Left ventricle myocardium superior (tissue), 1 donor: Measurements from ENCODE around the gene ANKUB1. TPM values are rescaled to one million over a fixed set of nuclear protein-coding genes. Genes with fewer than 3 reads are reported as not detected.
A peak's percentile ranks its signal among the peaks of the same experiment; 100 is the strongest.
"Not testable (repeated sequence)": the region's sequence is repeated elsewhere in the genome, so short reads cannot be mapped to it uniquely, and the experiment has no call there.

Experiments
- ATAC-seq: fragments of 200-7000 bp; cut with Tn5 transposase; one replicate; pipeline ENCODE4 v1.9.1; 2020; ENCODE audit warnings: mild to moderate bottlenecking, moderate library complexity
- DNase-seq: peaks from one replicate; pipeline ENCODE4 v3.0.0-alpha.2; 2020
- intact Hi-C: fragments of 100-400 bp; cut with micrococcal nuclease; formaldehyde crosslinking; loops from one replicate; pipeline ENCODE4 v1.11.0; 2022
- long read RNA-seq: library from polyadenylated mRNA; unstranded; transcript quantifications from one replicate; pipeline ENCODE4 v2.0.0, GENCODE V29; 2021
- total RNA-seq: library from RNA; stranded (reverse); fragmentation: NEBNext Ultra II Directional; extraction: Animal tissue kit (Norgen Biotek cat#: 25700); gene quantifications from one replicate; pipeline ENCODE4 v1.2.1, GENCODE V29; 2021
- donor health status: DM: no; HTN: yes; CAD: no; lungs with severe emphysema.

ANKUB1 gene, protein sequence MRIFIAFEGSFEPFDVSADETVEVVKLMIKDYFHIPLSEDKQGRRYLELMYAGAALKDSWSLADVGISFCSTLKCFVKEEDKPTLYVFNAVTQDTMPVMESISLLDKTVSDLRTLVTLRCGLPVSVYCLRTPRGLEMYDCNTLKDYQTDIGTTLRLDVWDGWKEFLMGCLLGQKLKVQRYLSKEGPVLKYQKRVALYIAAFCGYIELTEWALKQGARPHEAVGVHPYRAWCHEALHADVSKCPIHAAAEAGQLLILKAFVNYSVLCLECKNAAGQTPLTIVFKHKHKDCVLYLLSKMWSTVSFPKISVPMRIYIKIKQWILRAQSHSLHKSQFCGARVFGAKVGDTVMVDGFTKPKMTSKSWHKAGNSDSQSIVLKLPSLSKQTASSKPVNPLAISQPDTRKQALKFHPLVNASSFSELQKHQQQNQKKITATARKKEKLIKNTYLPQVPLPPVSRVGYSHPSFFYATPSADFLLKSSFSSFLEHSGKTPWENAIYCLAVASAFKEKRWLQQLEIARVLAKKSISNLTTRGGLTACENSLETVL
- not detected for total RNA-seq
- long read RNA-seq, partial matches to known transcripts, result 0 of 2 reads
- long read RNA-seq, other reads (novel, unspliced or antisense), result 2 of 2 reads

DNA sequence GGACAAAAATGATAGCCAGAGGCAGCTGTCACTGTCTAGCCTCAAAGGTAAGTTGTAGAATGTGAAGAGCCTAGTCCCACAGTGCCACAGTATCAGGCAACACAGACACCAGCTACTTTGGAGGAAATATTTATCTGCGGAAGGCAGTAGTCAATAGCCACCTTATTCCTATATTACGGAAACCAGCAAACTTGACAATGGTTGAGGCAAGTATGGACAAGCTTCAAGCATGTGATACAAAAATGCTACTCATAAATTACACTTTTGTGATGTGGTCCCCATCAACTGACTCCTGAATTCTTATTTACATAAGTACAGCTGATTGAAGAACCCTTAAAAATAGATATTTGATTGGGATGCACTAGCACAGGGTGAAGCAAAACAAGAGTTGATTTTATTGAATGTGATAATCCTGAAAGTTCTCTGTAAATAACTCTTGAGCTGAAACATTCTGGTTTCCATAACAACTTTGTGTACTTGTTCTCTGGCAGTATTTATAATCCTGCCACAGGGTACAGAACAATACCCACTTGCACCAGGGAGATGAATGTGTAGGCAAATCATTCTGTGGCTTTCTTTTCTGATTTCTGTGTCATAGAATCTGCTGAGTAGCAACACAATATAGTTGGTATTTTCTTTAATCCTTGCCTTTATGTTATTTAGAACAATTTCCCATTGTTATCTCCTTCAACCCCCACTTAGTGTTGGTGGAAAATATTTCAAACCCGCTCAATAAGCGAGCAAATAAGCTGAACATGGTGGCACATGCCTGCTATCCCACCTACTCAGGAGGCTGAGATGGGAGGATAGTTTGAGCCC lies at the start of gene ANKUB1:
Gene ANKUB1 (minus strand): TSS at position 103 of the 819 bp plus-strand sequence. CDS start 188 bp downstream, outside the sequence.
- DNase-seq (no peak), ATAC-seq (no peak)
- intact Hi-C loops, result no loop called here

DNA sequence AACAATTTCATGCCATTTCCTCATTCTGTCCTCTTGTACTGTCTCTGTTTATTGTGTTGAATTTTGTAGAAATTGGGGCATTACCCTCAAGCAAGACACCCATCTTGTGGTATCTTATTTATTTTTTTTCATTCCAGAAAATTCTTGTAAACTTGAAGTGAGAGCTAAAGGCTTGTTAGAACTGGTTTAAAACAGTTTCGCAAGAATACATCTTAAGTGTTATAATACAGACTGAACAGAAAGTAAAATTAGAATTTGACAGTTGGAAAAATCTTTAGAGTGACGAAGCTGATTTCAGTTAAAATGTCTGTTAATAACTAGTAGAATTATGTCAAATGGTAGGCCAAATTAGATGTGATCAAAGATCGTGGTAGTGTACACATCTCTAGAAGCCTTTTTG lies 47.5 kb upstream of the ANKUB1 start:
- DNase-seq (no peak), ATAC-seq (no peak)
- intact Hi-C loops, result no loop called here

DNA sequence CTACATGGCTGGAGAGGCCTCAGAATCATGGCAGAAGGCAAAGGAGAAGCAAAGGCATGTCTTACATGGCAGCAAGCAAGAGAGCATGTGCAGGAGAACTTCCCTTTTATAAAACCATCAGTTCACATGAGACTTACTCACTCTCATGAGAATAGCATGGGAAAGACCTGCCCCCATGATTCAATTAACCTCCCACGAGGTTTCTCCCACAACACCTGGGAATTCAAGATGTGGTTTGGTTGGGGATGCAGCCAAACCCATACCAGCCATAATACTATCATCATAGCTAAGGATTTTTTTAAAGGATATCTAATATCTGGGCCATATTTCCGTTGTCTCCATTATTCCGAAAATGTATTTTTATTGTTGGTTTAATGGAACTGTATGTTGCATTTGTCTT lies 47.1 kb upstream of the ANKUB1 start:
- ATAC-seq, DNase-seq, intact Hi-C loops: not testable (repeated sequence)

DNA sequence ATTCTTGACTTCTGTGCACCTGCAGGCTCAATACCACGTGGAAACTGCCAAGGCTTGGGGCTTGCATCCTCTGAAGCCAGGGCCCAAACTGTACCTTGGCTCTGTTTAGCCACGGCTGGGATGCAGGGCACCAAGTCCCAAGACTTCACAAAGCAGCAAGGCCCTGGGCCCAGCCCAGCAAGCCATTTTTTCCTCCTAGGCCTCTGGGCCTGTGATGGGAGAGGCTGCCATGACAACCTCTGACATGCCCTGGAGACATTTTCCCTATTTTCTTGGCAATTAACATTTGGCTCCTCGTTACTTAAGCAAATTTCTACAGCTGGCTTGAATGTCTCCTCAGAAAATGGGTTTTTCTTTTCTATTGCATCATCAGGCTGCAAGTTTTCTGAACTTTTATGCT lies 46.1 kb upstream of the ANKUB1 start:
- ATAC-seq, intact Hi-C loops, DNase-seq: not testable (repeated sequence)

DNA sequence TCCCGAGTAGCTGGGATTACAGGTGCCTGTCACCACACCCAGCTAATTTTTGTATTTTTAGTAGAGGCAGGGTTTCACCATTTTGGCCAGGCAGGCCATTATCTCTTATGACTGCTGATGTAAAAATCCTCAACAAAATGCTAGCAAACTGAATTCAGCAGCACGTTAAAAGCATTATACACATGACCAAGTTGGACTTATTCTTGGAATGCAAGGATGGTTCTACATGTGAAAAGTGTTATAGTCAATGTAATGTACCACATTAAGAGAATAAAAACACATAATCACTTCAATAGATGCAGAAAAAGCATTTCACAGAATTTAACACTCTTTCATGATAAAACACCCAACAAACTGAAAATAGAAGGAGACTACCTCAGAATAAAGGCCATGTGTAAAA lies 40.9 kb upstream of the ANKUB1 start:
- intact Hi-C loops, result no loop called here

DNA sequence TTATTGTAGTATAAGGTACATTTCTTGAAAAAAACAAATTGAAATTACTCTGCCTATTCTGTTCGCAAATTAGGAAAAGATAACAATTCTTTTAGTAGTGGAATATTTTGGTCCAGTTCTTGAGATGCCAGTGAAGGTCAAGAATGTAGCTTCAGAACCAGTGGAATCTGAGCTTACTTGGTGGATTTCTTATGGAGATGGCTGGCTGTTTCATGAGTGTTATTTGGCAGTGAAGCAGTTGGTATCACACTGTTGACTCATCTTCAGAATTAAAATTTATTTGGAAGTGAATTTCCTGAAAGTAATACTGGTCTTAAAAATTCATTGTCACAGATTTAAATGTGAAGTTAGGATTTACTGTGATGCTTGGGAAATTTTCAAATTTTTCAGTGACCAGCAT lies 39.7 kb upstream of the ANKUB1 start:
- intact Hi-C loops, result no loop called here
- ATAC-seq (no peak), DNase-seq (no peak)

More for the DNA sequence above, 40.9 kb upstream of the ANKUB1 start:
- DNase-seq, result no peak
- no peak for ATAC-seq

DNA sequence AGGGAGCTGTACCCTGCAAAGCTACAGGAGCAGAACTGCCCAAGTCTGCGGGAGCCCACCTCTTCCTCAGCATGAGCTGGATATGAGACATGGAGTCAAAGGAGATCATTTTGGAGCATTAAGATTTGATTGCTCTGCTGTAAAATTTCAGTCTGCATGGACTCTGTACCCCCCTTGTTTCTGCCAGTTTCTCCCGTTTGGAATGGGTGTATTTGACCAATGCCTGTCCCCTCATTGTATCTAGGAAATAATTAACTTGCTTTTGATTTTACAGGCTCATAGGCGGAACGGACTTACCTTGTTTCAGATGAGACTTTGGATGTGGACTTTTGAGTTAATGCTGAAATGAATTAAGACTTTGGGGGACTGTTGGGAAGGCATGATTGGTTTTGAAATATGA lies 39.0 kb upstream of the ANKUB1 start:
- DNase-seq, result no peak
- ATAC-seq, result no peak
- intact Hi-C loops, result no loop called here

DNA sequence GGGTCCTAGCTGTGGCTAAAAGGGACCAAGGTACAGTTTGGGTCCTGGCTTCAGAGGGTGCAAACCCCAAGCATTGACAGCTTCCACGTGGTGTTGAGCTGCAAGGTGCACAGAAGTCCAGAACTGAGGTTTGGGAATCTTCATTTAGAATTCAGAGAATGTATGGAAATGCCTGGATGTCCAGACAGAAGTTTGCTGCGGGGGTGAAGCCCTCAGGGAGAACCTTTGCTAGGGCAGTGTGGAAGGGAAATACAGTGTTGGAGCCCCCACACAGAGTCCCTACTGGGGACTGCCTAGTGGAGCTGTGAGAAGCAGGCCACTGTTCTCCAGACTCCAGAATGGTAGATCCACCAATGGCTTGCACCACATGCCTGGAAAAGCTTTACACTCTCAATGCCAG lies 38.5 kb upstream of the ANKUB1 start:
- intact Hi-C loops, result no loop called here
- DNase-seq, result no peak
- no peak for ATAC-seq

DNA sequence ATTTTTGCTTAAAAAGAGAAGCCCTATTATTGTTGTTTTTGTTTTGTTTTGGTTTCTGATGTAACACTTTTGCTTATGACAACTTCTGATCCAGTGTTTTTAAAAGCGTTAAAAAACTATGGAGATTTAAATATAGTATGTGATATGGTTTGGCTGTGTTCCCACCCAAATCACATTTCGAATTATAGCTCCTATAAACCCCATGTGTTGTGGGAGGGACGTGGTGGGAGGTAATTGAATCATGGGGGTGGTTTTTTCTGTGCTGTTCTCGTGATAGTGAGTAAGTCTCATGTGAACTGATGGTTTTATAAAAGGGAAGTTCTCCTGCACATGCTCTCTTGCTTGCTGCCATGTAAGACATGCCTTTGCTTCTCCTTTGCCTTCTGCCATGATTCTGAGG lies 37.3 kb upstream of the ANKUB1 start:
- ATAC-seq, DNase-seq, intact Hi-C loops: not testable (repeated sequence)

DNA sequence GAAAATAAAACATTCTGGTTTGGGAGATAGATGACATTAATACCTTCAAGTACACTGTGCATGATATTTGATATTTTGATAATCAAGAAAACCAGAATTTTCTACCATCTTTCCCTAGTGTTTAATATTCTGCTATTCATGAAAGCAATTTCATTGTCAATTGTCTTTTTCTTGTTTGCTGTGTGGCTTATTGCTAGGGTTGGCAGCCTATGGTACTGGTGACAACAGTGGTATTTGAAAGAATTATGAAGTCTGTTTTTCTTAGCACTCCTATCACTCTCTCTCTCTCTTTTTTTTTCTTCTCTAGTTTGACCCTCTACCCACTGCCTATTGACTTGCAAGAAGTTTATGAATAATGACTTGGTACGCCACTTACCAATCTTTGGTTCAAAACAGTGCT lies 36.0 kb upstream of the ANKUB1 start:
- DNase-seq (no peak), ATAC-seq (no peak)
- intact Hi-C loops, result no loop called here

DNA sequence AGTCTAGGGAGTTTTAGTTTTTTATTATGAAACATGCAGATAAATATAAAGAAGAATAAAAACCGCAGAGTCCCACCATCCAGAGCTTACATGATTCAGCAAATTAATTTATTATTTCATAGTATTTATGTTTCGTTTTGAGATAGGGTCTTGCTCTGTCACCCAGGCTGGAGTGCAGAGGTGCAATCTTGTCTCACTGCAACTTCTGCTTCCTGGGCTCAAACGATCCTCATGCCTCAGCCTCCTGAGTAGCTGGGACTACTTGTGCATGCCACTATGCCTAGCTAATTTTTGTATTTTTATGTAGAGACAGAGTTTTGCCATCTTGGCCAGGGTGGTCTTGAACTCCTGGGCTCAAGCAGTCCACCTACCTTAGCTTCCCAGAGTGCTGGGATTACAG lies 34.3 kb upstream of the ANKUB1 start:
- ATAC-seq, result no peak
- no peak for DNase-seq
- intact Hi-C loops, result no loop called here

DNA sequence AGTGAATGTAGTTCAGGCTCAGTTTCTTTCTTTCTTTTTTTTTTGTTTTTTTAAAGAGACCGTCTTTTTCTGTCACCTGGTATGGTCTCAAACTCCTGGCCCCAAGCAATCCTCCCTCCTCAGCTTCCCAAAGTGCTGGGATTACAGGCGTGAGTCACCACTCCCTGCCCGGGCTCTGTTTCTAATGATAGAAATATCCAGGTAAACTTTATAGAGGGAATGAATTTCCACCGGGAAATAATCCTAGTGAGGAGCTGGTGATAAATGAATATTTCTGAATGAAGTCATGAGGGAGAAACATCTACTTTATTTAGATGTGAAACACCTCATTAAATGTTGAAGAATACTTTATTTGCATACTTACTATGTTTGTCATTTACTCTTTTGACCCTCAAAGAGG lies 27.8 kb upstream of the ANKUB1 start:
- intact Hi-C loops, result no loop called here
- ATAC-seq, result no peak
- no peak for DNase-seq

DNA sequence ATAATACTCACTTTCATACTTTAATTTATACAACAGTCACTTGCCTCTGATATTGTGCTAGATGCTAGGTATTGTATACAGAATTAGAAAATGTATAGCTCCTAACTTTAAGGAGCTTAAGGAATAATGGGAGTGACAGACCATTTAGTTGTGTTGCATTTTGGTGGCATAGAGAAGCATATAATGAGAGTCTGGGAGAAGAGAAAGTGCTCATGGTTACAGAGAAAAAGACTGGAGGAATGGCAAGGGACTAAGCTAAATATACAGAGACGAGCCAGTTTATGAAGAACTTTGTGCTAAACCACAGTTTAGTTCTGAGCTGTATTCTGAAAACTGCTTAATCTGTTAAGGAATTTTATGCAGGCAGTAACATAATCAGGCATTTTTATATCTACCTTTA lies 27.1 kb upstream of the ANKUB1 start:
- ATAC-seq, result no peak
- no peak for DNase-seq
- intact Hi-C loops, result no loop called here

DNA sequence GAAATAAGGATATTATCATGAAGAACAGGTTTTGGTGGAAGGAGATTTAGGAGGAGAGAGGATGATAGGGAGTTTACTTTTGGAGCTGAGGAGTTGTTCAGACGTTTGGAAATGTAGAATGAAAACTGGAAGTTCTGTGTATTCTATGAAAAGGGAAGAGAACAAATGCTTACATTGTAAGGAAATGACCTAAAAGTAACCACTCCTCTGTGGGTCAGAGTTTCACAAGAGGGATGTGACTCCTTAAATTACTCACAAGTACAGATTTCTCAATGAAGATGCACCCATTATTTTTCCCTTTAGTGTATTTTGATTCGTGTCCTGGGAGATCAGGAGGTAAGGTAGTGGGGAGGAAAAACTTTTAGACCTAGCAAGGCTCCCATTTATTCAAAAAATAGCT lies 24.6 kb upstream of the ANKUB1 start:
- DNase-seq (no peak), ATAC-seq (no peak)
- intact Hi-C loops, result no loop called here

DNA sequence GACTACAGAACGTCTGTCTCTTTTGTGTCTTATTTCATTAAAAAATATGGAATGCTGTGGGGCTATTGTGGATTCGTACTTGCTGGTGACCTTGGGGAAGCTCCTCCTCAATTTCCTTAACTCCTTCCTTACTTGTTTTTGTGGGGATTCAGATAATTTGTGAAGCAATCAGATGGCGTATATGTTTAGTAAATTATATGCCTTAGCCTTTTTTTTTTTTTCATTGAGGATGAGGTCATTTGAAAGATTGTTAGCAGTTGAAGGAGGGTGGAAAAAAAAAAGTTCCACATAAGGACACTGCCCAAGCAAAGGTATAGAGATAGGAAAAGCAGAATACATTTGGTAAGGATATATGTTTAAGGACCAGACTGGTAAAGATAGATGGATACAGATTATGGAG lies 24.0 kb upstream of the ANKUB1 start:
- no peak for ATAC-seq
- no peak for DNase-seq
- intact Hi-C loops, result no loop called here

DNA sequence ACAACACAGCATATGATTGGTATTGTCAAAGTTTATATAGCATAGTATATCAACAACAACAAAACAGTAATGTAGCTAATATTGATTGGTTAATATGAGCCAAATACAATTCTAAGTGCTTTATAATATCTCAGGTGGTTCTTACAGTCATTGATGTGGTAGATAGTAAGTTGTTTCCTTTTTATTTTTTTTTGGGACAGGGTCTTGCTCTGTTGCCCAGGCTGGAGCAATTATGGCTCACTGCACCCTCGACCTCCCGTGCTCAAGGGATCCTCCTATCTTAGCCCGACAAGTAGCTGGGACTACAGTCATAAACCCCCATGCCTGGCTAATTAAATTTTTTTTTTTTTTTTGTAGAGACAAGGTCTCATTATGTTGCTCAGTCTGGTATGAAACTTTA lies 23.4 kb upstream of the ANKUB1 start:
- DNase-seq (no peak), ATAC-seq (no peak)
- intact Hi-C loops, result no loop called here

DNA sequence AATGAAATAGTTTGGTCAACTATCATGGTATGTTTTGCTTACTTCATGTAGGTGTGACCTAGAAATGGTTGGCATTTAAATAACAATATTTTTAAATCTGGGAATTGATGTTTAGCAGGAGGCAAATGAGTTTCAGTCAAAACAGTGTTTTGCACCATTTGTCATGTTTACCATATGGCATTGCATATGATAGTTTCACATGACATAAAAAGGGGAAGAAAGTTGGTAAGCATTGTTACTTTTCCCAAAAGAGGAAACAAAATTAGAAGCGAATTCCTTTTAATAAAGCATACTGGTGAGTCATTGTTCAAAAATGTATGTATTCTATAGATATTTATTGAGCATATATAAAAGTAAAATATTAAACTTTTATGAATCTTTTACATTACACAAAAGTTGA lies 23.0 kb upstream of the ANKUB1 start:
- DNase-seq (no peak), ATAC-seq (no peak)
- intact Hi-C loops, result no loop called here

DNA sequence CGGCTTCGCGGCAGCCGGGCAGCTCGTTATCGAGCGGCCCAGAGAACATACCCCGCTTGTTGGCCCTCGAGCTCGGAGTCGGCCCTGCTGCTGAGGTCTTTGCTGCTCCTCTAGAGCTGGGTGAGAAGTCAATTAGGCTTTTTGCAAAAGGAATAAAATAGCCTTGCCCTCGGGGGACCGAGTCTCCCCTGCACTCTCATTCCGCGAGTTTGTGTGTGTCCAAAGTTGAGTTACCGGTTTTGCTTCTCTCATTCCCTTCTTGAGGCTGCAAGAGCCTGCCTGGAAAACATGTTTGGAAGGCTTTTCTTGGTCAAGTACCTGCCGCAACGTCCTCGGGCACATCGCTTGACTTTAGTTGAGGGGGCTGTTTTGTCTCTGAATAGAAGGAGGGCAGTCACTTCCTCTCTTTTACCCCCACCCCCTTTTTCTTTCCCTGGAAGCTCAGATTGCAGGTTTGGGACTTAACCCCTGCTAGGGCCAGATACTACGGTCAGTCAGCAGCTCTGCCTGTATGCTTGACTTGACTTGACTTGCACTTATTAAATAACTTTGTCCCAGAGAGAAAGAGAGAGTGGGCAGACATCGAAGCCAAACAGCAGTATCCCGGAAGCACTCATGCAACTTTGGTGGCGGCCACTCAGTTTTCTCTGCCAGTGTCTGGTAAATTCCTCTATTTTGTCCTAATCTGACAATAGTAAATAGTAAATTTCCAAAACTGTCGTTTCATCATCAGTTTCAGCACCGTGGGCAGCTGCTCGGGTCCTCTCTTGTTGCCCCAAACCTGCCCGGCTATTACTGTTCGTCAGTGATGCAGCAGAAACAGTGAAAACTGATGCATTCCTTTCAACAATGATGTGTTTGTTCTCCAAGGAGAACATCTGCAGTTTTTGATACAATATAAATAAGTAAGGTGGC lies 21.3 kb upstream of the ANKUB1 start:
- intact Hi-C loops, result no loop called here
- DNase-seq (no peak), ATAC-seq (peak; percentile 27)
